Lower leg skin (tissue), 4 donors: ENCODE measurements around the gene GPC6. TPM values are rescaled to one million over a fixed set of nuclear protein-coding genes. Genes with fewer than 3 reads are reported as not detected.

Source experiments
- DNase-seq, 2 donors: peaks; one replicate each; pipeline ENCODE4 v3.0.0-alpha.2; 2019; ENCODE audit warnings: low spot score in 2 of 2
- H3K4me3 ChIP-seq: fragments of 200-600 bp; sonication (generic); 2 replicates; pipeline ENCODE4 v1.5.1; 2017; ENCODE audit warnings: mild to moderate bottlenecking, low read depth; ENCODE audit not compliant: poor library complexity, severe bottlenecking
- CTCF ChIP-seq, 3 donors: fragments of 450-650 bp; IDR thresholded peaks; one replicate each; pipeline ENCODE4 v1.5.1; 2016; ENCODE audit warnings: antibody characterized with exemption in 3 of 3, mild to moderate bottlenecking in 3 of 3, moderate library complexity in 2 of 3
- POLR2A ChIP-seq, 2 donors: fragments of 450-650 bp; IDR thresholded peaks; one replicate each; pipeline ENCODE4 v1.6.1; 2016 to 2017; ENCODE audit warnings: antibody characterized with exemption in 2 of 2, mild to moderate bottlenecking in 1 of 2, moderate library complexity in 1 of 2
- WGBS, 2 donors: methylation state at CpG; one replicate each; pipeline ENCODE4 v1.1.5; 2018; 5-methylcytosine and 5-hydroxymethylcytosine counted together
- intact Hi-C: fragments of 100-400 bp; cut with DNase I; formaldehyde crosslinking; loops from one replicate; pipeline ENCODE4 v1.15.0; 2023; ENCODE audit warnings: low total_unique reads
- total RNA-seq, 4 donors: library from RNA; depleted of rRNA; stranded (reverse); fragments of >200 nt; gene quantifications; one replicate each; pipeline ENCODE4 v1.1.0, GENCODE V29; 2016

Gene GPC6
- total RNA-seq, 4 donors from 2014 or later, result 1.4 to 5.2 (median 2.5) TPM

- intact Hi-C loops, result no loop called here
- no peak for TF ChIP-seq POLR2A (IDR thresholded peaks at IDR 0.05)
- no peak for TF ChIP-seq CTCF (IDR thresholded peaks at IDR 0.05)
- H3K4me3 ChIP-seq, result no peak overlapping the region
- no peak for DNase-seq
Observed at GRCh38 chr13:94243551-94243950, 1016.9 kb downstream of the GPC6 start.

GRCh38 chr13:94246495-94246894 is 1019.9 kb downstream of the GPC6 start:
- TF ChIP-seq POLR2A (IDR thresholded peaks at IDR 0.05), result no peak
- TF ChIP-seq CTCF (IDR thresholded peaks at IDR 0.05), result no peak
- DNase-seq, result no peak
- intact Hi-C loops, result no loop called here
- no peak overlapping the region for H3K4me3 ChIP-seq
- 85 to 97% methylated on average over 1 of the region's 1 CpG for WGBS, 2 donors

- intact Hi-C loops, result no loop called here
- DNase-seq, result no peak
- TF ChIP-seq POLR2A (IDR thresholded peaks at IDR 0.05) (no peak), CTCF (IDR thresholded peaks at IDR 0.05) (no peak)
- WGBS, 2 donors, result 36 to 53% methylated on average over 1 of the region's 1 CpG
- no peak overlapping the region for H3K4me3 ChIP-seq
Observed at GRCh38 chr13:94247890-94248289, 1021.3 kb downstream of the GPC6 start.

- 73 to 77% methylated on average over 2 of the region's 2 CpGs for WGBS, 2 donors
- H3K4me3 ChIP-seq, result no peak overlapping the region
- TF ChIP-seq POLR2A (IDR thresholded peaks at IDR 0.05) (no peak), CTCF (IDR thresholded peaks at IDR 0.05) (no peak)
- intact Hi-C loops, result no loop called here
- no peak for DNase-seq
Observed at GRCh38 chr13:94248454-94249228, 1022.0 kb downstream of the GPC6 start.

- intact Hi-C loops, result no loop called here
- DNase-seq, result no peak
- no peak for TF ChIP-seq POLR2A (IDR thresholded peaks at IDR 0.05)
- TF ChIP-seq CTCF (IDR thresholded peaks at IDR 0.05), result no peak
- H3K4me3 ChIP-seq, result no peak overlapping the region
- WGBS, 2 donors, result 65 to 74% methylated on average over 1 of the region's 1 CpG
Observed at GRCh38 chr13:94249512-94249911, 1022.9 kb downstream of the GPC6 start.
